Fibroblast of villous mesenchyme (primary cell): ENCODE measurements around the gene SIK3. TPM values are rescaled to one million over a fixed set of nuclear protein-coding genes. Genes with fewer than 3 reads are reported as not detected.

ENCODE experiments used
- DNase-seq: peaks from one replicate; pipeline ENCODE4 v3.0.0-alpha.2; 2010; ENCODE audit warnings: low read depth
- H3K4me3 ChIP-seq: 2 replicates; pipeline ENCODE4 v1.5.1; 2011; ENCODE audit warnings: low read depth, mild to moderate bottlenecking, low read length
- CTCF ChIP-seq: IDR thresholded peaks from 2 replicates; pipeline ENCODE4 v1.5.1; 2012; ENCODE audit warnings: low read depth, mild to moderate bottlenecking, low read length; ENCODE audit not compliant: insufficient read depth
- total RNA-seq: library from RNA; depleted of rRNA; stranded (reverse); fragments of >200 nt; gene quantifications from 2 replicates; pipeline ENCODE4 v1.2.3, GENCODE V29; 2012

The SIK3 gene
- total RNA-seq, 1 donor, result 14.2 TPM

- DNase-seq, result no peak
- H3K4me3 ChIP-seq, result no peak overlapping the region
- TF ChIP-seq CTCF, result no peak
Measured at GRCh38 chr11:116814502-116814901, 283.7 kb downstream of the SIK3 start.

GRCh38 chr11:116813781-116814471 lies 284.3 kb downstream of the SIK3 start:
- DNase-seq, result no peak
- TF ChIP-seq CTCF, result no peak
- no peak overlapping the region for H3K4me3 ChIP-seq

GRCh38 chr11:116813170-116813569 lies 285.1 kb downstream of the SIK3 start:
- no peak for DNase-seq
- no peak for TF ChIP-seq CTCF
- H3K4me3 ChIP-seq, result no peak overlapping the region

GRCh38 chr11:116812109-116812508 lies 286.1 kb downstream of the SIK3 start:
- TF ChIP-seq CTCF, result no peak
- no peak for DNase-seq

GRCh38 chr11:116811194-116811593 lies 287.0 kb downstream of the SIK3 start:
- no peak for DNase-seq
- TF ChIP-seq CTCF, result no peak
- no peak overlapping the region for H3K4me3 ChIP-seq

More at GRCh38 chr11:116812109-116812508, 286.1 kb downstream of the SIK3 start:
- no peak overlapping the region for H3K4me3 ChIP-seq

- H3K4me3 ChIP-seq, result no peak overlapping the region
- TF ChIP-seq CTCF, result no peak
- peak; percentile 31 for DNase-seq
Measured at GRCh38 chr11:116808262-116809175, 289.7 kb downstream of the SIK3 start.
